Mucosa of rectum (tissue), 2 donors: Measurements from ENCODE around the gene ZFHX3.

Source experiments
- H3K27ac ChIP-seq, 2 donors: one replicate each; pipeline ENCODE4 v1.7.0; 2013; ENCODE audit warnings: inconsistent platforms in 2 of 2, low read depth in 2 of 2, low read length in 2 of 2
- H3K27me3 ChIP-seq, 2 donors: one replicate each; pipeline ENCODE4 v1.7.0; 2013; ENCODE audit warnings: low read length in 2 of 2; ENCODE audit not compliant: control insufficient read depth in 2 of 2, insufficient read depth in 2 of 2
- H3K36me3 ChIP-seq, 2 donors: one replicate each; pipeline ENCODE4 v1.7.0; 2013; ENCODE audit warnings: low read length in 2 of 2; ENCODE audit not compliant: control insufficient read depth in 2 of 2, insufficient read depth in 2 of 2
- H3K4me1 ChIP-seq, 2 donors: one replicate each; pipeline ENCODE4 v1.7.0; 2013; ENCODE audit warnings: low read length in 2 of 2, mild to moderate bottlenecking in 1 of 2; ENCODE audit not compliant: control insufficient read depth in 2 of 2, insufficient read depth in 2 of 2
- H3K4me3 ChIP-seq, 2 donors: one replicate each; pipeline ENCODE4 v1.7.0; 2013; ENCODE audit warnings: low read length in 2 of 2
- H3K9ac ChIP-seq, 2 donors: one replicate each; pipeline ENCODE4 v1.7.0; 2013; ENCODE audit warnings: low read length in 2 of 2, low read depth in 1 of 2, mild to moderate bottlenecking in 1 of 2
- H3K9me3 ChIP-seq, 2 donors: one replicate each; pipeline ENCODE4 v1.7.0; 2013; ENCODE audit warnings: low read length in 2 of 2; ENCODE audit not compliant: control insufficient read depth in 2 of 2
- donor health status: healthy.
- donor health status: Normal muscosa, but diverticular disease.

ZFHX3 gene

DNA sequence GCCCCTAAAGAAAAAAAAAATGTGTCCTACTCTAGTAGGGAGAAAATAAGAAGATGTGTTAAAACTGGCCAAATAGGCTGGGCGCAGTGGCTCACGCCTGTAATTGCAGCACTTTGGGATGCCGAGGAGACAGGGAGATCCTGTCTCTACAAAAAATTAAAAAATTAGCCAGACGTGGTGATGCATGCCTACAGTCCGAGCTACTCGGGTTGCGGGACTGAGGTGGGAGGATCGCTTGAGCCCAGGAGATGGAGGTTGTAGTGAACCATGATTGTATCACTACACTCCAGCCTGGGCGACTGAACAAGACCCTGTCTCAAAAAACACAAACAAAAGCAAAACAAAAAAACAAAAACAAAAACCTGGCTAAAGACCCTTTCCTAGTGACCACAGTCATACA lies 15.9 kb downstream of the ZFHX3 start:
- H3K4me3 ChIP-seq, result no peak overlapping the region
- H3K9me3 ChIP-seq, result no peaks in the 10 kb centered on the region
- no peak overlapping the region for H3K27ac ChIP-seq
- no peaks in the 10 kb centered on the region for H3K27me3 ChIP-seq
- peaks cover 7 to 13% of the 10 kb centered on the region in 2 donors for H3K4me1 ChIP-seq
- no peak overlapping the region for H3K9ac ChIP-seq
- no peaks in the 10 kb centered on the region for H3K36me3 ChIP-seq

GRCh38 chr16:73031155-73031866 lies 16.6 kb downstream of the ZFHX3 start:
- Histone ChIP-seq H3K9me3 (no peaks in the 10 kb centered on the region), H3K4me1 (peaks cover 5 to 13% of the 10 kb centered on the region in 2 donors), H3K36me3 (no peaks in the 10 kb centered on the region), H3K27me3 (no peaks in the 10 kb centered on the region), H3K4me3 (no peak overlapping the region), H3K27ac (no peak overlapping the region), H3K9ac (no peak overlapping the region)

- peaks cover 5 to 12% of the 10 kb centered on the region in 2 donors for H3K4me1 ChIP-seq
- H3K27ac ChIP-seq, result no peak overlapping the region
Measured at GRCh38 chr16:73028721-73029361, 19.1 kb downstream of the ZFHX3 start.

GRCh38 chr16:73028263-73028662 lies 19.7 kb downstream of the ZFHX3 start:
- H3K27ac ChIP-seq, result no peak overlapping the region
- no peaks in the 10 kb centered on the region for H3K9me3 ChIP-seq
- H3K36me3 ChIP-seq, result no peaks in the 10 kb centered on the region
- H3K9ac ChIP-seq, result no peak overlapping the region
- peaks cover 5 to 12% of the 10 kb centered on the region in 2 donors for H3K4me1 ChIP-seq
- no peaks in the 10 kb centered on the region for H3K27me3 ChIP-seq
- no peak overlapping the region for H3K4me3 ChIP-seq

More at GRCh38 chr16:73028721-73029361, 19.1 kb downstream of the ZFHX3 start:
- Histone ChIP-seq H3K9ac (no peak overlapping the region), H3K9me3 (no peaks in the 10 kb centered on the region), H3K36me3 (no peaks in the 10 kb centered on the region), H3K27me3 (no peaks in the 10 kb centered on the region), H3K4me3 (no peak overlapping the region)

DNA sequence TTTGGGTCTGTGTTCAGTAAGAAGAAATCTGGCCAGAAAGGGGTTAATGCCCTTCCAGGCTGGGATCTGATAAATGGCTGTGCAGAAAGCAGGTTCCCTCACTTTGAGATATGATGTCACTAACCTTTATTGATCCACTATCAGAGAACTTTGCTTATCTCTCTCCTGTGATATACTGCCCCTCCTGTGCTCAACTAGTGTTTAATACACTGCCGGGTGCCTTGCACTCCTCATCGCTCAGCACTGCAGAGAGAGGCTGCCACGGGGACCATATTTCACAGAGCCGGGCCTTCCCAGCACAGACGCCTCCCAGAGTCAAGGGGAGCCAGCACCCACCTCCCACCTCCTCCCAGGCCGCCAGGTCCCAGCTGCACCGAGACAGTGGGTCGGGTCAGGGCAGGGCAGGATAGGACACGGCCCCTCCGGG lies 20.2 kb downstream of the ZFHX3 start:
- Histone ChIP-seq H3K9me3 (no peaks in the 10 kb centered on the region), H3K27ac (no peak overlapping the region), H3K27me3 (no peaks in the 10 kb centered on the region), H3K9ac (no peak overlapping the region), H3K4me3 (no peak overlapping the region), H3K36me3 (no peaks in the 10 kb centered on the region), H3K4me1 (peaks cover 1 to 9% of the 10 kb centered on the region in 2 donors)

GRCh38 chr16:73026754-73027684 lies 20.9 kb downstream of the ZFHX3 start:
- Histone ChIP-seq H3K27ac (no peak overlapping the region), H3K36me3 (no peaks in the 10 kb centered on the region), H3K27me3 (no peaks in the 10 kb centered on the region), H3K9ac (no peak overlapping the region), H3K4me3 (no peak overlapping the region), H3K4me1 (peaks cover 0 to 9% of the 10 kb centered on the region in 2 donors), H3K9me3 (no peaks in the 10 kb centered on the region)

DNA sequence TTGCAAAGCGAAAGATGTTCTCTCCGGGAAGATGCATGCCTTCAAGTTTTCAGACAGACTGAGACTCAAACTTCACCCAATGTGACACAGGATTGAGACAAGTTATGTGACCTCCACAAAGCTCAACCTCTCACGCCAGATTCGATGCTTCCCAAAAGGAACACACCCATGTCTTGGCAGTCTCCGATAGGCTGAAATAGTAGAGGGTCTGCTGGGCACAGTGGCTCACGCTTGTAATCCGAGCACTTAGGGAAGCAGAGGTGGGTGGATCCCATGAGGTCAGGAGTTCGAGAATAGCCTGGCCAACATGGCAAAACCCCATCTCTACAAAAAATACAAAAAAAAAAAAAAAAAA lies 22.1 kb downstream of the ZFHX3 start:
- no peak overlapping the region for H3K4me3 ChIP-seq
- H3K27ac ChIP-seq, result no peak overlapping the region
- H3K36me3 ChIP-seq, result no peaks in the 10 kb centered on the region
- H3K9me3 ChIP-seq, result no peaks in the 10 kb centered on the region
- peaks cover 0 to 9% of the 10 kb centered on the region in 2 donors for H3K4me1 ChIP-seq
- H3K27me3 ChIP-seq, result no peaks in the 10 kb centered on the region
- no peak overlapping the region for H3K9ac ChIP-seq

- Histone ChIP-seq H3K27ac (peak overlapping the region in 1 of 2 donors; percentile 19), H3K36me3 (no peaks in the 10 kb centered on the region), H3K27me3 (no peaks in the 10 kb centered on the region), H3K4me1 (peaks cover 5 to 9% of the 10 kb centered on the region in 2 donors), H3K9ac (no peak overlapping the region), H3K9me3 (no peaks in the 10 kb centered on the region), H3K4me3 (no peak overlapping the region)
Measured at GRCh38 chr16:73025151-73025855, 22.6 kb downstream of the ZFHX3 start.

GRCh38 chr16:73024571-73025105 lies 23.3 kb downstream of the ZFHX3 start:
- H3K4me3 ChIP-seq, result no peak overlapping the region
- H3K27me3 ChIP-seq, result no peaks in the 10 kb centered on the region
- H3K9ac ChIP-seq, result no peak overlapping the region
- no peaks in the 10 kb centered on the region for H3K9me3 ChIP-seq
- H3K27ac ChIP-seq, result no peak overlapping the region
- no peaks in the 10 kb centered on the region for H3K36me3 ChIP-seq
- peaks cover 9 to 12% of the 10 kb centered on the region in 2 donors for H3K4me1 ChIP-seq
